Mesothelial cell of epicardium (in vitro differentiated cells): ENCODE data around the gene EVL. TPM values are rescaled to one million over a fixed set of nuclear protein-coding genes. Genes with fewer than 3 reads are reported as not detected.

Source experiments
- DNase-seq, 2 experiments: peaks; one replicate each; pipeline ENCODE4 v3.0.0; 2021; ENCODE audit warnings: low spot score in 2 of 2; ENCODE audit not compliant: unreplicated experiment in 2 of 2
- H3K27ac Mint-ChIP-seq: 2 replicates; pipeline ENCODE4 v1.8.0; 2021; ENCODE audit warnings: mixed read lengths
- H3K27me3 Mint-ChIP-seq: 2 replicates; pipeline ENCODE4 v1.8.0; 2021; ENCODE audit warnings: low read depth, mixed read lengths
- H3K36me3 Mint-ChIP-seq: 2 replicates; pipeline ENCODE4 v1.8.0; 2021; ENCODE audit warnings: mixed read lengths
- H3K4me1 Mint-ChIP-seq: 2 replicates; pipeline ENCODE4 v1.8.0; 2021; ENCODE audit warnings: mixed read lengths
- H3K4me3 Mint-ChIP-seq: 2 replicates; pipeline ENCODE4 v1.8.0; 2021; ENCODE audit warnings: mild to moderate bottlenecking, moderate library complexity, mixed read lengths
- H3K9me3 Mint-ChIP-seq: 2 replicates; pipeline ENCODE4 v1.8.0; 2021; ENCODE audit warnings: mixed read lengths
- CTCF ChIP-seq: fragments of 200-600 bp; sonication (generic); IDR thresholded peaks from one replicate; pipeline ENCODE4 v1.5.0; 2021; ENCODE audit warnings: antibody characterized with exemption; ENCODE audit not compliant: unreplicated experiment
- total RNA-seq: library from RNA; stranded (reverse); gene quantifications from 3 replicates; pipeline ENCODE4 v1.2.1, GENCODE V29; 2021

EVL gene
- total RNA-seq, 1 donor from 2014 or later = 250 TPM

GRCh38 chr14:100159094-100159864 lies 94.1 kb downstream of the EVL start, which contains the start of gene DEGS2:
Gene DEGS2 (minus strand): TSS chr14:100159645. CDS start chr14:100159587, 58 bp downstream.
- no peak for TF ChIP-seq CTCF
- peaks cover 5% of the 10 kb centered on the region for H3K9me3 Mint-ChIP-seq
- peaks cover 3% of the 10 kb centered on the region for H3K36me3 Mint-ChIP-seq
- peaks cover 10% of the 10 kb centered on the region for H3K4me1 Mint-ChIP-seq
- peak within 1 kb of the TSS; percentile 43 for H3K4me3 Mint-ChIP-seq
- peaks cover 60% of the 10 kb centered on the region for H3K27me3 Mint-ChIP-seq
- peak in 1 of 2 experiments; percentile 53 for DNase-seq
- H3K27ac Mint-ChIP-seq = no peak within 1 kb of the TSS

- H3K27me3 Mint-ChIP-seq = peaks cover 60% of the 10 kb centered on the region
- peaks cover 3% of the 10 kb centered on the region for H3K9me3 Mint-ChIP-seq
- TF ChIP-seq CTCF = no peak
- H3K4me3 Mint-ChIP-seq = peak overlapping the region; percentile 43
- peaks cover 10% of the 10 kb centered on the region for H3K4me1 Mint-ChIP-seq
- DNase-seq = no peak
- H3K27ac Mint-ChIP-seq = no peak overlapping the region
- H3K36me3 Mint-ChIP-seq = peaks cover 2% of the 10 kb centered on the region
Measured at GRCh38 chr14:100159865-100160533, 94.8 kb downstream of the EVL start.

- no peak for TF ChIP-seq CTCF
- H3K4me3 Mint-ChIP-seq = no peak overlapping the region
- no peaks in the 10 kb centered on the region for H3K36me3 Mint-ChIP-seq
- no peaks in the 10 kb centered on the region for H3K9me3 Mint-ChIP-seq
- peaks cover 10% of the 10 kb centered on the region for H3K4me1 Mint-ChIP-seq
- DNase-seq = no peak
- H3K27ac Mint-ChIP-seq = no peak overlapping the region
- H3K27me3 Mint-ChIP-seq = peaks cover 58% of the 10 kb centered on the region
Measured at GRCh38 chr14:100160534-100160916, 95.3 kb downstream of the EVL start.

- H3K27ac Mint-ChIP-seq = no peak overlapping the region
- H3K4me3 Mint-ChIP-seq = no peak overlapping the region
- H3K27me3 Mint-ChIP-seq = peaks cover 25% of the 10 kb centered on the region
- no peaks in the 10 kb centered on the region for H3K4me1 Mint-ChIP-seq
- no peaks in the 10 kb centered on the region for H3K9me3 Mint-ChIP-seq
- TF ChIP-seq CTCF = no peak
- H3K36me3 Mint-ChIP-seq = no peaks in the 10 kb centered on the region
- DNase-seq = no peak
Measured at GRCh38 chr14:100165376-100165775, 100.2 kb downstream of the EVL start.

- H3K9me3 Mint-ChIP-seq = no peaks in the 10 kb centered on the region
- TF ChIP-seq CTCF = no peak
- H3K4me1 Mint-ChIP-seq = no peaks in the 10 kb centered on the region
- H3K27ac Mint-ChIP-seq = no peak overlapping the region
- H3K36me3 Mint-ChIP-seq = no peaks in the 10 kb centered on the region
- peaks cover 24% of the 10 kb centered on the region for H3K27me3 Mint-ChIP-seq
- H3K4me3 Mint-ChIP-seq = no peak overlapping the region
- no peak for DNase-seq
Measured at GRCh38 chr14:100165831-100166440, 100.7 kb downstream of the EVL start.
